GM11168 (cell line): ENCODE results near the gene LDAH.

ENCODE experiments used
- in situ Hi-C: fragments of 300-500 bp; cut with MboI; formaldehyde crosslinking; loops from one replicate; pipeline ENCODE4 v1.12.0; 2022; ENCODE audit warnings: low sequenced_read_pairs; ENCODE audit not compliant: unreplicated experiment

The LDAH gene

DNA sequence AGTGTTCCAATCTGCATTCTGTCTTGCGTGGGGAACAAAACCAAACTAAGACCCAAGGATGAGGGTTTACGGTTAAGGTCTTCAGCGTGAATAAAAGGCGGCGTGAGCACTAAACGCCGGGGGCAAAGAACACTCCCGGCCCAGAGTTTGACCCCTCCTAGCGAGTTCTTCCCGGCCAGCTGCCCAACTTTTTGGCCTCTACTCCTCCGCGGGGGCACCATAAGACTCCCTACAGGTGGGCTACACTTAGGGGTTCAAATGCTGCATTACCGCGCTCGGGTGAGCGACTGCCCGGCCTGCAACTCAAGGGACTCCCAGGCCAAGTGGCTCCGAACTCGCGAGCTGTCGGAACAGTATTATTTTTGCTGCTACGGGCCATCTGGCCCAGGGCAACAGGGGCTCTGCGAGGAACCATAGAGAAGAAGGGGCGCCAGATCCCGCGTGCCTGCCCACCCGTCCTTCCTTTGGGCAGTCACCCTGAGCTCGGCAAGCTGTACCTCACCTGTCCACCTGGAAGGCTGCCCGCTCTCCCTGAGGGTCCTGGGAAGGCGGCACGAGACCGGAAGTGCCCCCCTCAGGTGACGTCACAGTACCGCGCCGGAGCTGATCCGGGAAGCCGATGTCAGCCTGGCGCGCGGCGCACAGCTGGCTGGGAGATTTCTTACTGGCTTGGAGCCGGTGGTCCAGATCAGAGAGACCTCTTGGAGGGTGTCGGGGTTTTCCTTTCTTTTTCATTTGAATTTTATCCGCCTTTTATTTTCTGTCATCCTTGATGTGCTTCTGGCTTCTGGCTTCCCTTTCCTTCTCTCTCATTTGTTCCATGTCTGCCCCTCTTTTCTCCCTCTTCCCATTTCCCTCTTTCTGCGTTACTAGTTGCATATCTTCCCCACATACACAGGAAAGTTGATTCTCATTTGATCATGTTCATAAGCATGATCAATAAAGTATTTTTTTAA is at the start of gene LDAH:
Gene LDAH, minus strand, starts transcription at position 567 of the 956 bp plus-strand sequence. CDS start 21,638 bp downstream, outside the sequence.
- in situ Hi-C loops = no loop called here

DNA sequence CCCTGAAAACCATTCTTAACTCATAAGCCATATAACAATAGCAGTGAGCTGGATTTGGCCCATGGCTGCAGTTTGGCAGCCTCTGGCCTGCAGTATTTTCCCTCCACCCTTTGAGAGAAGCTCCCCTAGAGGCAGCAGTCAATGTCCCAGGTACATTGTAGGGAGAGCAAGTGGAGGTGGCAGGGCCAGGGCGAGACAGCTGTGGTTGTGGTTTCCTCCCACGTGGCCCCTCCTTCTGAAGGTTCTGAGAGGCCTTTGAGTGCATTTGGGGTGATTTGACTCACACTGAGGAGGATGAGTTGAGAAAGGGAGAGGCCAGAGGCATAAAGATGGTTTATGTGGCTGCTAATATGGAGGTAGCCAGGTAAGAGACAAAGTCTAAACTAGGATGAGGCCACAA is 45.5 kb upstream of the LDAH start:
- in situ Hi-C loops = no loop called here

DNA sequence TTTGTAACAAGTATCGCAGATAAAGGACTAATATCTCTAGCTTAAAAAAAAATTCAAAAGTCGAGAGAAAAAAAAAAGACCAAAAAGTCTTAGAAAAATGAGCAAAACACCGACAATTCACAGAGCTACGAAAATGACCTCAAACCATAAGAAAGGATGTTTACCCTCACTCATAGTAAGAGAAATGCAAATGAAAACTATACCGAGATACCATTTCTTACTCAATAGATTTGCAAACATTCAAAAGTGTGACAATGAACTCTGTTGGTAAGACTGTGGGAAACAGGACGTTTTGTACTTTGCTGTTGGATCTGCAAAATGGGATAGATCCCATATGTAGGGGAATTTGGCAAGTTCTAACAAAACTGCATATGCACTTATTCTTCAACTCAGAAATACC is 39.9 kb upstream of the LDAH start:
- in situ Hi-C loops = no loop called here

DNA sequence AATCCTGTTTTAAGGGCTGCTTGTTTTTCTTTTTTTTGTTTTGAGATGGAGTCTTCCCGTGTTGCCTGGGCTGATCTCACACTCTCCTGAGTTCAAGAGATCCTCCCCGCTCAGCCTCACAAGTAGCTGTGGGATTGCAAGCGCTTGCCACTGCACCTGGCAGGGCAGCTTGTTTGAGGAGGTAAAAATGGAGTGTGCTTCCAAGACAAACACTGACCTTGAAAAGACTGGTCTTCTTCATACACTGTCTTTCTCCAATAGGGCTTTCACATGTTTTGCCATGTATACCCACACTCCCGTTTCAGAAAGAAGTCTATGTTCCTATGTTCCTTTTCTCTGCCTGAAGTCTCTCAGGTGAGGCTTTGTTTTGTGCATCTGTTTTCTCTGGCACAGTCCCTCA is 32.6 kb upstream of the LDAH start:
- in situ Hi-C loops = no loop called here

DNA sequence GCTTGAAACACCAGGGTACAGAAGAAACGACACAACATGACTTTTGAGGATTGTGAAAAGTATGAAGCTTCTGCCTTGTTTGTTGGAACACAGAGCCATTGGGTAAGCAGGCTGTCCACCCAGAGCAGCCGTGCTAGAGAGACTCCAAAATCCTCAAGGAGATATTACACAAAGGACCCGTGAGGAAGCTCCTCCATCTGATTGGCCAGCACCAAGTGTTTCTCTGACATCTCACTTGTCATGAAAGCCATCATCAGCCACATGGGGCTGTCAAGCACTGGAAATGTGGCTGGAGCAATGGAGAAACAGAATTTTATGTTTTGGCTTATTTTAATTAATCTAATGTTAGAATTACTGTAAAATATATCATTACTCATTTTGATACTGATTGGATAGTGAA is 29.8 kb upstream of the LDAH start:
- in situ Hi-C loops = no loop called here

DNA sequence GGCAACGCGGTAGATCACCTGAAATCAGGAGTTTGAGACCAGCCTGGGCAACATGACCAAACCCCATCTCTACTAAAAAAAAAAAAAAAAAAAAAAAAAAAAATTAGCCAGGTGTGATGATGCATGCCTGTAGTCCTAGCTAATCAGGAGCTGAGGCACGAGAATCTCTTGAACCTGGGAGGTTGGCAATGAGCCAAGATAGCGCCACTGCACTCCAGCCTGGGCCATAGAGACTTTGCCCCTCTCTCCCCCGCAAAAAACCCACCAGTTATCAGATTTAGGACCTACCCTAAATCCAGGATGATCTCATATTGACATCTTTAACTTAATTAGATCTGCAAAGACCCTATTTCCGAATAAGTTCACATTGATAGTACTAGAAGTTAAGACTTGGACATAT is 29.2 kb upstream of the LDAH start:
- in situ Hi-C loops = no loop called here

DNA sequence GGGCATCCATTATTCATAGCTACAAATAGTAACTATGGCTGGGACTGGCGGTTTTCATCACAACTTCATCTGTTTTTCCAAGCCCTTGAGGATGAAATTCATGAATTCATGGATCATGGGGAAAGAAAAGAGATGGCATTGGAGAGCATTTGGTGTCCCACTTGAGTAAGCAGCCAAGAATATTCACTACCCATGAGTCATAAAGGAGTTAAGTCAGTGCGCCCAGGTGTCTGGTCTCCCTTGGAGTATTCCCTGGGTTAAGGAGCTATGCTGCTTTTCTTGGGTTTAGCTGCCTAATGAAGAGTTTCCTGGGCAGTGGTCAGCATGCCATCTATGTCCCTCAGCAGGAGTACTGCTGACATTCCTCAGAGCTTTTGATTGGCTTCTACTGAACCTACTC is 21.3 kb upstream of the LDAH start:
- in situ Hi-C loops = no loop called here

DNA sequence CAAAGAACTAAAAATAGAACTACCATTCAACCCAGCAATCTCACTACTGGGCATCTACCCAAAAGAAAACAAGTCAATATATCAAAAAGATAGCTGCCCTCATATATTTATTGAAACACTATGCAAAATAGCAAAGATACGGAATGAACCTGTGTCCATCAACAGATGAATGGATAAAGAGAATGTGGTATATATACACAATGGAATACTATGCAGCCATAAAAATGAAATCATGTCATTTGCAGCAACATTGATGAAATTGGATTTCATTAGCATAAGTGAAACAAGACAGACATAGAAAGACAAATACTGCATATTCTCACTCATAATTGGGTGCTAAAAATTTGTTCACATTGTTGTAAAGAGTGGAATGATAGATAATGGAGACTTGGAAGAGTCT is 16.2 kb upstream of the LDAH start:
- in situ Hi-C loops = no loop called here

DNA sequence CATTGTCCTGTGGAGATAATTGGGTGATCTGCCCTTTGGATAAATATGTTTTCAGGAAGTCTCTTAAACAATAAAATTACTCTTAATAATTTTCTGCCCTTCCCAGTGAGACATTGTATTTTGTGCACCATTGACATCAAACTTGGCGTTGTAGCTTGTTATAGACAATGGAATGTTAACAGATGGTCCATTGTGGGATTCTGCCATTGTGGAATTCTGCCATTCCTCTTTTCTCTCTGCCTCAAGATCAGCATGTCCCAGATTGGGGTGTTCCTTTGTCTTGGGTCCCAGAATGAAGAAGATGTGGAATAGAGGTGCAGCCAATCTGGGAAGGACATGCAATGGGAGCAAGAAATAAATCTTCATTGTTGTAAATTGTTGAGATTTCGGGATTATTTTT is 15.1 kb upstream of the LDAH start:
- in situ Hi-C loops = no loop called here

DNA sequence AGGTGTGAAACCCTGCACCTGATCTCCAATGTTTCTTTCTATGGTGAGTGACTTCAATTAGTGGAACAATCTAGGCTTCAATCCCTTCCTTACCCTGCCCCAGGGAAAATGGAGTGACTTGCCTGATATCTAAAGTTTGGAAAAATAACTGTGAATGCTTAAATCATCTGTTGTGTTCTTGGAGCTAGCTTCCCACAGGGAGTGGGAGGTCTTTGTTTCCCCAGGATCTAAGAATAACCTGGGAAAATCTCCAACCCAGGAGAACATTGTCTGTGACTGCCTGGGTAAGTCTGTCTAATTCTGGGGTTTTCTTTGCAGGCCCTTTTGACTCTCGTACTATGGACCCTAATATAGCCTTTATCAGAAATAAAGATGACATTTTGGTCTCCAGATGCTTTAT is 13.6 kb upstream of the LDAH start:
- in situ Hi-C loops = no loop called here

DNA sequence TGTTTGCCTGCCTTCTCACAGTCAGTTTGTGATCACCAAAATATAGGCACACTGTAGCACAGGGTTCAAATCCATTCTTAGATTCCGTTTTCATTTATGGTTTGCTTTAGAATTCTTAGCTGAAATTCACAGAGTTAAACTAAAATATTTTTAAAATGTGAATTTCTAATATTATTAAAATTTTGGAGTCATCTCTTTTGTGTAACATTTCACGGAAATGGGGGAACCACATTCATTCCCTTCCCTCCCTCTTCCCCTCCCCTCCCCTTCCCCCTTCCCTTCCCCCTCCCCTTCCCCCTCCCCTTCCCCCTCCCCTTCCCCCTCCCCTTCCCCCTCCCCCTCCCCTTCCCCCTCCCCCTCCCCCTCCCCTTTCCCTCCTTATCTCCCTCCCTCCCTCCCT is 11.4 kb upstream of the LDAH start:
- in situ Hi-C loops = no loop called here

DNA sequence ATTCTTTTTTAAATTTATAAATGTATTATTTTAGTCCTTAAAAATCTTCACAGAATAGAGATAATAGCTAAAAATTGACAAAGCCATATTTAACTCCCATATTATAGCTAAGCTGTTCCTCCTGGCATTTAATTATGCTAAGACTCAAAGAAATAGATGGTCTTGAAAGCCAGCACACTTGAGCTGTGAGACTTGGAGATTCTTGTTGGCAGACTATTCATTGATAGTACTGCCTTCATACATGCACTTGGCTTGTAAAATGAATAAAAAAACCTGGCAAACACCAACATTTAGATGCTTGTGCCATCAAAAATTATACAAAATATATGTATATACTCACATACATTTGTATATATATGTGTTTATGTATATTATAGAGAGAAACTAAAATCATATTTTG is 9.7 kb upstream of the LDAH start:
- in situ Hi-C loops = no loop called here

DNA sequence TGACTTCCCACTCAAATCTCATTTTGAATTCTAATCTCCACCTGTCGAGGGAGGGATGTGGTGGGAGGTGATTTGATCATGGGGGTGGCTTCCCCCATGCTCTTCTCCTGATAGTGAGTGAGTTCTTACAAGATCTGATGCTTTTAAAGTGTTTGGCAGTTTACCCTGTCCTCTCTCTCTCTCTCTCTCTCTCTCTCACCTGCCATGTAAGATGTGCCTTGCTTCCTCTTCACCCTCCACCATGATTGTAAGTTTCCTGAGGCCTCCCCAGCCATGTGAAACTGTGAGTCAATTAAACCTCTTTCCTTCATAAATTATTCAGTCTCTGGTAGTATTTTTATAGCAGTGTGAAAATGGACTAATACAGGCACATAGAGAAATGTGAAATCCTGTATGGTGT is 7.0 kb upstream of the LDAH start:
- in situ Hi-C loops = no loop called here

DNA sequence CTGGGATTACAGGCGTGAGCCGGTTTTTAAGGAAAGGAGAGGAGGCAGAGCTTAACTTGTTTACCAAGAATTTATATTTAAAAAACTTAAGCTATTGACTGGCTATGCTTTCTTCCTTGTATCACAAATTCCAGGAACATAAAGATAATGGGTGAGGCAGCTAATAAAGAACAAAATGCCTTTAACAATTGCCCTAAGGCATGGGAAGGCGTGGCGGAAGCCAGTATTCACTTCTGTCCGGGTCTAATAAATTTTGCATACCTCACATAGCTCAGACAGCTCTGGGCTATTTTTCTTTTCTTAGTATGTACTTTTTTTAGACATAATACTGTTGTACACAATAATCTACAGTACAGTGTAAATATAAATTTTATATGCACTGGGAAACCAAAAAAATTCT is 1.0 kb upstream of the LDAH start:
- in situ Hi-C loops = no loop called here

DNA sequence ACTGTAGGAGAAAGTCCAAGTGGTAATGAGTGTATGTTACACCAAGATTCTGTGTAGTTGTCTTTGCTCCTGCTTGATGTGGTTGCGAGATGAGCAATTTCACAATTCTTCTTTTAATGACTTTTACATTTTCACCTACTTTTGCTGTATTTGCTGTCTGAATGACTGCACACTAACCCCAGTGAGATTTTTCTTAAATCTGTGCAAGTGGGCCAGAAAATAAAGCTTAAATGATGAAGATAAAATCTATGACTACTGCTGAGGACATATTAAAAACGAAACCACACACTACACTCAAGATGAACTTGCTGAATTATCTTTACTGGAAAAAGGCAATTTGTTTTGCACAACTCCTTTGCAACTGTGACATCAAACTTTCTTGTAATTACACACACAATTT is 4.1 kb downstream of the LDAH start:
- in situ Hi-C loops = no loop called here

DNA sequence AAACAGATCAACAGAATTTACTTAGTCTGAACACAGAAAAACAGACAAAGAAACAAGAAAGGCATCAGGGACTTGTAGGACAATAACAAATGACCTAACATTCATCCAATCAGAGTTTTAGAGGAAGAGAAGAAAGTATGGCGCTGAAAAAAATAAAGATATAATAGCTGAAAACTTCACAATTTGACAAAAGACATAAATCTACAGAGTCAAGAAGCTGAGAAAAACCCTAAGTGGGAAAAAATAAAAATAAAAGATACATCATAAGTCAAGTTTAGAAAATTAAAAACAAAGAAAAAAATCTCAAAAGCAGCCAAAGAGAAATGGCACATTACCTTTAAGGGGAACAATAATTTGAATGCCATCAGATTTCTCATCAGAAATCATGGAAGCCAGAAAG is 7.7 kb downstream of the LDAH start:
- in situ Hi-C loops = no loop called here

DNA sequence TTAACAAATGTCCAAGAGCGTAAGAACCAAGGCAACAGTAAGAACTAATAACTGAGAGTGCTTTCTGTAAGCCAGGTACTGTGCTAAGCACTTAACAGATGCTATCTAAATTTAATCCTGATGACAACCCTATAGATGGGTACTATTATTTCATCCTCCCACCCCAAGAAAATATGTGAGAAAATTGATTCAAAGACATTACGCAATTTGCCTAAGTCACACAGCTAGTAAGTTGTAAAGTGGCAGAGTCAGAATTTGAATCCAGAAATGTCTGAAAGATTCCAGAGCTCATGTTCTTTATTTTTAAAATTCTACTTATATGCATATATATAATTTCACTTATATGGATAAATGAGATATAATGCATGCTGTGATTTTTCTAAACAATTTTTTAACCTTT is 10.1 kb downstream of the LDAH start:
- in situ Hi-C loops = no loop called here

DNA sequence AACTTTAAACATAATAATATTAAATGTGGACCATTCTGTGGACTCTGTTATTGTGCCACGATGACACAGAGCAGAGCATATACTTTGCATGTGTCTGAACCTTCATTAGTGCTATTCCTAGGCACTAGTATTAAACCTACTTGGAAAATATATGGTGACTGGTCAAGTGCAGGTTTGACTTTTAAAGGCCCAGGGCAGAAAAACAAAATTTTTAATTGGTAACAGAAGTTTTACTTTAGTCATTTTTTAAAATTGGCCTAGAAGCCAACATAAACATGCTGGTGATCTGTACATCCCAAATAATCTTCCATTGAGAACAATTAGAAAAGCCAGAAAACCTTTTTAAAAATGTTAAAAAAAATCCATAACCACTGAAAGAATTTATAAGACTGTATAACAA is 16.6 kb downstream of the LDAH start:
- in situ Hi-C loops = no loop called here

DNA sequence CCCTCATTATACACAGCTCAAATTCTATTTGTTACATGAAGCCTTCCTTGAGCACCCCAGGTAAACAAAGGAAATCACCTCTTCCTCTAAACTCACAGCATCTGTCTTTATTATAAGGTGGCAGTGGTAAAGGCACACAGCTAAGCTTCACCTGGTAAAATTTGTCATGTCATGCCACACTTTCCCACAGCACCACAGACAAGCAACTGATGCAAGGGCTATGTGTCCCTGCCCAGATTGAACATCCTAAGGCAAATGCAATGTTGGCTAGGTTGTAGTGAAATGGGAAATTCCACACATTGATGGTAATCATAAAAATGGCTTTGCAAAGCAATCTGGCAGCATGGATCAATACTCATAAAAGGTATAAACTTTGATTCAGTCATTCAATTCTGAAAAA is 18.9 kb downstream of the LDAH start:
- in situ Hi-C loops = no loop called here

DNA sequence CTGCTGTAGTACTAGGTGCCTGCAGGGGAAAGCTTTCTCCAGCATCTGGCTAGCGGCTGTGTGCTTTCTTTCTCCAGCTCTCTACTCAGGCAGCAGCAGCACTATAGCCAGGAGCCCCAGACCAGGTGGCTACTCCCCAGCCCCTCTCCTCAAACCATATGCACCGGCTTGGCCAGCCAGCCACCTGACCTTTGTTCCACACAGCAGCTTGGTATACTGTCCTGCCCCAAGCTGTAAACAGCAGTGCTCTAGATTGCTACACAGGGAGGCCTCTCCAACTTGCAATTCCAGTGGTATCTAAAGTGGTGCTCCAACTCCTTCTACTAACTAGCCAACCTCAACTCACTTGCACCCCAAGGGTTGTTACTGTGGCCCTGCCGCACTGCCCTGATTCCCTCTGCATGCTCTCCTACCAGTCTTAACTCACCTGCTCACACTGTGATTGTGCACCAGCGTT is 19.6 kb downstream of the LDAH start:
- in situ Hi-C loops = no loop called here

DNA sequence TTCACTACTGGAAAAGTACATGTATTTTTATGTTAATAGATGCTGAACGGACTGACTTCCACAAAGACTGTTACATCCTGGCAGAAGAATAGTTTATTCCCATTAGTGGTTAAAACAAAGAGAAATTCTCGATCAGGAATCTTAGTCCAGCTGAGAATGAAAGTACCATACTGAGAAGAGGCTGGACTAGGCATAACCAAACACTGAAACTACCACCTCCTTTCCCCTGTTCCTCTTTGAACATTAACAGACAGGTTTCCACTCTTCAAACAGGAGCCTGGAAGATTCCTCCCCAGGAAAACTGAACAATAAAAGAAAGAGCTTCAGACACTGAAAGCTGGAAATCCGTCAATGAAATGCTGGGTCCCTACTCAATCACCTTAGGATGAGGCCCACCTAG is 25.8 kb downstream of the LDAH start:
- in situ Hi-C loops = no loop called here

DNA sequence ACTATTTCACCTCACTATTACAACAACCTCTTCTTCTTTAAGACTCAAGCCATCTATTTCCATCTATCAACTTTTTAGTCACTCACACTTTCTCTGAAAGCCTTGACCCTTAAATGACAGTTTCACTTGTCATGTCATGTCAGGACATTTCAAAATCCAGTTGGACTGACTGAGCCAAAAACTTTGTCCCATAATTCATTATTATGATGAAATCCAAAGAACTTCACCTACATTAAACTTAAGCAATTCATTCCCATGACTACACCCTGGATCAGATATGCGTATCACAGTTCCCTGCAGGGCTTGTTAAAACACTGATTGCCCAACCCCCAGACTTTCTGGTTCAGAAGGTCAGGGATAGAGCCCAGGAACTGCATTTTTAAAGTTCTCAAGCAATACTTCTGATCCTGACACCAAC is 26.5 kb downstream of the LDAH start:
- in situ Hi-C loops = no loop called here
